H9 (cell line): ENCODE measurements around the gene CADM4. TPM values are rescaled to one million over a fixed set of nuclear protein-coding genes. Genes with fewer than 3 reads are reported as not detected.

Experiments
- DNase-seq: peaks from one replicate; pipeline ENCODE4 v3.0.0-alpha.2; 2017
- H2AFZ ChIP-seq: one replicate; pipeline ENCODE4 v1.6.1; 2013; ENCODE audit warnings: mild to moderate bottlenecking, low read length, control low read depth, moderate library complexity
- H2AK5ac ChIP-seq: 2 replicates; pipeline ENCODE4 v1.6.1; 2013; ENCODE audit warnings: low read length, control low read depth, mixed read lengths; ENCODE audit not compliant: insufficient read length
- H2BK120ac ChIP-seq: one replicate; pipeline ENCODE4 v1.6.1; 2013; ENCODE audit warnings: low read depth, mild to moderate bottlenecking, low read length, control low read depth, inconsistent platforms; ENCODE audit not compliant: poor library complexity, severe bottlenecking
- H2BK12ac ChIP-seq: 2 replicates; pipeline ENCODE4 v1.6.1; 2013; ENCODE audit warnings: low read length, control low read depth, mixed read lengths, low read depth; ENCODE audit not compliant: insufficient read length
- H2BK15ac ChIP-seq: 2 replicates; pipeline ENCODE4 v1.6.1; 2013; ENCODE audit warnings: low read depth, low read length, control low read depth
- H2BK20ac ChIP-seq: one replicate; pipeline ENCODE4 v1.6.1; 2013; ENCODE audit warnings: low read depth, mild to moderate bottlenecking, low read length, control low read depth, inconsistent platforms; ENCODE audit not compliant: poor library complexity, severe bottlenecking
- H2BK5ac ChIP-seq: 2 replicates; pipeline ENCODE4 v1.6.1; 2013; ENCODE audit warnings: low read length, control low read depth, mixed read lengths; ENCODE audit not compliant: insufficient read length
- H3K14ac ChIP-seq: 2 replicates; pipeline ENCODE4 v1.6.1; 2013; ENCODE audit warnings: low read length, control low read depth; ENCODE audit not compliant: insufficient read depth
- H3K18ac ChIP-seq: 2 replicates; pipeline ENCODE4 v1.6.1; 2013; ENCODE audit warnings: low read depth, mild to moderate bottlenecking, mixed read lengths, low read length, control low read depth; ENCODE audit not compliant: insufficient read length
- H3K23ac ChIP-seq: 2 replicates; pipeline ENCODE4 v1.6.1; 2013; ENCODE audit warnings: low read length, control low read depth, mixed read lengths, low read depth; ENCODE audit not compliant: insufficient read length
- H3K23me2 ChIP-seq: 2 replicates; pipeline ENCODE4 v1.6.1; 2013; ENCODE audit warnings: low read depth, mild to moderate bottlenecking, mixed read lengths, low read length, control low read depth; ENCODE audit not compliant: insufficient read length, poor library complexity, severe bottlenecking
- H3K27ac ChIP-seq: 2 replicates; pipeline ENCODE4 v1.5.1; 2013; ENCODE audit warnings: low read length, control low read depth, mixed read lengths, low read depth; ENCODE audit not compliant: insufficient read length
- H3K27me3 ChIP-seq: 2 replicates; pipeline ENCODE4 v1.6.1; 2013; ENCODE audit warnings: low read length, control low read depth, inconsistent platforms; ENCODE audit not compliant: insufficient read depth
- H3K4ac ChIP-seq: 2 replicates; pipeline ENCODE4 v1.6.1; 2013; ENCODE audit warnings: low read depth, mild to moderate bottlenecking, control low read depth, inconsistent platforms, low read length, moderate library complexity
- H3K4me1 ChIP-seq: 2 replicates; pipeline ENCODE4 v1.6.1; 2013; ENCODE audit warnings: low read length, control low read depth, inconsistent platforms; ENCODE audit not compliant: insufficient read depth
- H3K4me2 ChIP-seq: 2 replicates; pipeline ENCODE4 v1.6.1; 2013; ENCODE audit warnings: low read length, control low read depth, mixed read lengths; ENCODE audit not compliant: insufficient read length, insufficient read depth
- H3K56ac ChIP-seq: 2 replicates; pipeline ENCODE4 v1.6.1; 2013; ENCODE audit warnings: low read depth, mild to moderate bottlenecking, mixed read lengths, low read length, control low read depth; ENCODE audit not compliant: insufficient read length
- H3K79me1 ChIP-seq: 2 replicates; pipeline ENCODE4 v1.6.1; 2013; ENCODE audit warnings: low read depth, mild to moderate bottlenecking, moderate library complexity, low read length, control low read depth, inconsistent platforms; ENCODE audit not compliant: insufficient read depth, poor library complexity, severe bottlenecking
- H3K79me2 ChIP-seq: 2 replicates; pipeline ENCODE4 v1.6.1; 2013; ENCODE audit warnings: low read length, control low read depth, inconsistent platforms; ENCODE audit not compliant: insufficient read depth
- H3K9ac ChIP-seq: 2 replicates; pipeline ENCODE4 v1.6.1; 2013; ENCODE audit warnings: low read length, control low read depth, mixed read lengths; ENCODE audit not compliant: insufficient read length; ENCODE audit errors: extremely low read depth
- H3K9me3 ChIP-seq: one replicate; pipeline ENCODE4 v1.6.1; 2013; ENCODE audit warnings: low read depth, low read length, inconsistent platforms; ENCODE audit not compliant: control insufficient read depth
- H3T11ph ChIP-seq: one replicate; pipeline ENCODE4 v1.6.1; 2013; ENCODE audit warnings: mild to moderate bottlenecking, low read length, control low read depth, inconsistent platforms
- H4K20me1 ChIP-seq: one replicate; pipeline ENCODE4 v1.6.1; 2013; ENCODE audit not compliant: control insufficient read depth, insufficient read length, insufficient read depth
- H4K5ac ChIP-seq: 2 replicates; pipeline ENCODE4 v1.6.1; 2013; ENCODE audit warnings: low read depth, mild to moderate bottlenecking, mixed read lengths, low read length, control low read depth; ENCODE audit not compliant: insufficient read length
- H4K8ac ChIP-seq: replicated peaks from 2 replicates; pipeline ENCODE4 v1.6.1; 2013; ENCODE audit warnings: low read length, control low read depth, mixed read lengths, low read depth; ENCODE audit not compliant: insufficient read length
- H4K91ac ChIP-seq: 2 replicates; pipeline ENCODE4 v1.6.1; 2013; ENCODE audit warnings: low read depth, mild to moderate bottlenecking, moderate library complexity, mixed read lengths, low read length, control low read depth; ENCODE audit not compliant: insufficient read length
- H3K27ac Mint-ChIP-seq, 3 experiments: 2 replicates in 2 of 3; 3 replicates in 1 of 3; pipeline ENCODE4 v1.8.0; 2020 to 2021; ENCODE audit warnings: mixed read lengths in 3 of 3, mild to moderate bottlenecking in 1 of 3, moderate library complexity in 1 of 3
- H3K27me3 Mint-ChIP-seq: 2 replicates; pipeline ENCODE4 v1.8.0; 2021; ENCODE audit warnings: low read depth, mild to moderate bottlenecking, moderate library complexity, mixed read lengths
- H3K36me3 Mint-ChIP-seq, 3 experiments: 2 replicates in 2 of 3; 3 replicates in 1 of 3; pipeline ENCODE4 v1.8.0; 2020 to 2021; ENCODE audit warnings: low read depth in 3 of 3, mixed read lengths in 3 of 3; ENCODE audit not compliant: insufficient read depth in 1 of 3
- H3K4me1 Mint-ChIP-seq, 2 experiments: 2 replicates each; pipeline ENCODE4 v1.8.0; 2020; ENCODE audit warnings: mixed read lengths in 2 of 2
- H3K4me3 Mint-ChIP-seq, 2 experiments: 2 replicates in 1 of 2; 3 replicates in 1 of 2; pipeline ENCODE4 v1.8.0; 2020 to 2021; ENCODE audit warnings: mild to moderate bottlenecking in 2 of 2, mixed read lengths in 2 of 2, moderate library complexity in 1 of 2
- H3K9me3 Mint-ChIP-seq, 2 experiments: 2 replicates in 1 of 2; 3 replicates in 1 of 2; pipeline ENCODE4 v1.8.0; 2020; ENCODE audit warnings: mild to moderate bottlenecking in 2 of 2, mixed read lengths in 2 of 2, moderate library complexity in 1 of 2
- CTCF ChIP-seq: fragments of 200-600 bp; sonication (generic); conservative IDR thresholded peaks from 3 replicates; pipeline ENCODE4 v1.8.0; 2021; ENCODE audit warnings: antibody characterized with exemption, mild to moderate bottlenecking
- WGBS: extraction: QIAGEN DNeasy Blood & Tissue Kit; methylation state at CpG from one replicate; pipeline ENCODE4 v1.1.7; 2013; ENCODE audit warnings: missing lambda C conversion rate, low lambda C conversion rate, mixed read lengths; ENCODE audit not compliant: insufficient read length; ENCODE audit errors: extremely low coverage; 5-methylcytosine and 5-hydroxymethylcytosine counted together
- total RNA-seq: library from RNA; stranded (reverse); gene quantifications from 2 replicates; pipeline ENCODE4 v1.2.1, GENCODE V29; 2021

CADM4 gene
- total RNA-seq, 1 experiment from 2014 or later: 10.2 TPM

GRCh38 chr19:43592800-43593350 lies 46.8 kb downstream of the CADM4 start:
- no peaks in the 10 kb centered on the region for H4K20me1 ChIP-seq
- Mint-ChIP-seq H3K9me3 (no peaks in the 10 kb centered on the region; a peak in 1 of 5 replicates), H3K27ac (peak overlapping the region in 2 of 3 experiments; percentile 33 to 88; a peak in 2 of 7 replicates)

More at GRCh38 chr19:43592800-43593350, 46.8 kb downstream of the CADM4 start:
- Histone ChIP-seq H2BK20ac (no peak overlapping the region), H3K9ac (no peak overlapping the region), H3K23me2 (peaks cover 20% of the 10 kb centered on the region), H3K4ac (no peak overlapping the region), H3K4me2 (no peak overlapping the region), H2BK5ac (no peak overlapping the region), H3K9me3 (no peaks in the 10 kb centered on the region), H2AFZ (no peak overlapping the region), H3K18ac (no peak overlapping the region), H3K79me2 (peaks cover 2% of the 10 kb centered on the region; the same call in 1 of the 2 replicates), H2AK5ac (no peak overlapping the region), H3K4me1 (0 out of 2 replicates have a peak, but pooled peaks cover 3% of the 10 kb centered on the region), H3T11ph (no peak overlapping the region), H4K8ac (no peak overlapping the region), H2BK120ac (no peak overlapping the region), H2BK15ac (no peak overlapping the region), H4K5ac (no peak overlapping the region), H3K56ac (no peak overlapping the region), H3K27ac (no peak overlapping the region), H4K91ac (no peak overlapping the region), H2BK12ac (no peak overlapping the region), H3K79me1 (no peaks in the 10 kb centered on the region), H3K14ac (no peak overlapping the region), H3K23ac (no peak overlapping the region), H3K27me3 (no peaks in the 10 kb centered on the region)
- peaks cover 16 to 24% of the 10 kb centered on the region in 2 experiments for H3K4me1 Mint-ChIP-seq
- no peak for DNase-seq
- no CpG with 5 or more reads among the region's 37 CpGs for WGBS
- no peak overlapping the region for H3K4me3 Mint-ChIP-seq
- H3K27me3 Mint-ChIP-seq: no peaks in the 10 kb centered on the region
- H3K36me3 Mint-ChIP-seq: peaks cover 16 to 38% (median 29%) of the 10 kb centered on the region in 3 experiments
- no peak for TF ChIP-seq CTCF
